GM12873 (cell line): ENCODE results near the gene IER3.

ENCODE experiments used
- CTCF ChIP-seq: IDR thresholded peaks from 2 replicates; pipeline ENCODE4 v1.5.1; 2012; ENCODE audit warnings: low read depth, mild to moderate bottlenecking, moderate library complexity, low read length, control low read depth; ENCODE audit not compliant: insufficient read depth; ENCODE audit errors: missing control alignments

Gene IER3

GRCh38 chr6:30711758-30712380 is 32.5 kb downstream of the IER3 start:
- TF ChIP-seq CTCF, result no peak

- no peak for TF ChIP-seq CTCF
These were observed 35.1 kb downstream of the IER3 start for GRCh38 chr6:30709101-30709868.

- no peak for TF ChIP-seq CTCF
These were observed 37.0 kb downstream of the IER3 start for GRCh38 chr6:30707281-30707850.

- no peak for TF ChIP-seq CTCF
These were observed 38.7 kb downstream of the IER3 start for GRCh38 chr6:30705620-30706019.

- TF ChIP-seq CTCF, result no peak
These were observed 40.5 kb downstream of the IER3 start for GRCh38 chr6:30703821-30704220.

- TF ChIP-seq CTCF, result no peak
These were observed 41.3 kb downstream of the IER3 start for GRCh38 chr6:30703011-30703410.

- TF ChIP-seq CTCF, result no peak
These were observed 44.0 kb downstream of the IER3 start for GRCh38 chr6:30700340-30700739.
